Activated CD4-positive, alpha-beta T cell treated with anti-CD3 and anti-CD28 coated beads for 24 hours (primary cell): ENCODE measurements around the gene NRARP.

Source experiments
- DNase-seq, 2 donors: peaks; one replicate each; pipeline ENCODE4 v3.0.0-alpha.2; 2020; ENCODE audit warnings: low read depth in 2 of 2

The NRARP gene

DNA sequence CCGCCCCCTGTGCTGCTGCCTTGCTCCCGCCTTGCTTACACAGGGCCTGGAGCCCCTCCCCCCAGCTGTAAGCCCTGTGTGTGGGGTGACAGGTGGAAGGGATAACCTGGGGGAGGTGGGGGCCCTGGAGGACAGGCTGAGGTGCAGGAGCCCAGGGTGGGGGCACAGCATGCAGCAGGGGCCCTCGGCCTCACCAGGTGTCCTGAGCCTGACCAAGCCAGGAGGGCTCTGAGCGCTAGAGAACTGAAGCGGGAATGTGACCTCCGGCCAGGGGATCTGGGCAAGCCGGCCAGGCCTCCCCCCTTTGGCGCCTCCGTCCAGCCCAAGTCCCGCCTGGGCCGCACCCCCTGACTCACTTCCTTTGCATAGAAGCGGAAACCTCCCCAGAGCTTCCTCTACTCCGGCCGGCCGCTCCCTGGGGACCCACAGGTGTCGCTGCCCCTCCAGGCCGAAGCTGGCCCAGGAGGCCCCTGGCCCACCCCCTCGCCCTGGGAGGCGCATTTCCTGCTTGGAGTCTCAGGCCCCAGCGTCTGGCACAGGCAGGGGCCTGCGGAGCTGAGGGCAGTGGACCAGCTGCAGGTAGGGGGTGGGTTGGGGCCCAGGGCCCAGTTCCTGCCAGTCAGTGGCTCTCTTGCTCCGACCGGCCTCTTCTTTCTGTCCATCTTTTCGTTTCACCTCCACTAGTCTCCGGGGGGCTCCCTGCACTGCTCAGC, 24.6 kb downstream of the NRARP start, which contains the start of gene TOR4A:
TOR4A (plus strand) TSS at position 398 of the 713 bp plus-strand sequence. CDS start 964 bp downstream, outside the sequence.
- no peak for DNase-seq

DNA sequence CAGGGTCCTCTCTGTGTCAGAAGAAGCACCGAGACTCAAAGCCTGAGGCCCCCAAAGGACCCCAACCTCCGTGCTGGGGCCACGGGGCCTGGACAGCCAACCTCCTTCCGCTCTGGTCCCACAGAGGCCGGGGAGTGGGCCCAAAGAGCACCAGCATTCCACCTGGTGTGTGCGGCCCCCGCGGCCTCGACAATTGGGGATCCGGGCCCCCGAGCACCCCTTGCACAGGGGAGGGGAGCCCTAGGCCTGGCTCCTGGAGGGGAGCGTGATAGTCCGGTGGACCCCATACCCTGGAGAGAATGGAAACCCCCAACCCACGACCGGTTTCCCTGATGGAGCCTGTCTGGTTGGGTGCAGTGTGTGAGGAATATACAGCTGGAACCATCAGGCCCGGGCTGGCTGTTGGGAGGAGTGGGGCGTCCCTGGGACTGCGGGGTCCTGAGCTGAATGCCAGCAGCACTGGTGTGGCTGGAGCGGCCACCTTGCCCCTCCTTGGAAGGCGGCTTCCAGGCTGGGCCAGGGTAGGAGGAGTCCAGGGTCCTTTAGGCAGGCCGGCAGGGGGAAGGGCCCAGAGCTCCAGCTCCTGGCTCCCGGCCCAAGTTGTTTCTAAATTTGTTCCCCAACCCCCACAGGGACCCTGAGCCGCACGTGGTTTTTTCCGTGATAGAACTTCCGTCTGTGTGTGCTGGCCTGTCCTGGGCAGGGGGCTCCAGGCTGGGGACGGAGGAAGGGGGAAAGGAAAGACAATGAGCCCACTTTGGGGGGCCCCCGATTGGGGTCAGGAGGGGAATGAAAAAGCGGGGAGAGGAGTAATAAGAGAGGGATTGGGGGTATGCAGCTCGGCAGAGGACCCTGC, 25.4 kb downstream of the NRARP start:
- no peak for DNase-seq

DNA sequence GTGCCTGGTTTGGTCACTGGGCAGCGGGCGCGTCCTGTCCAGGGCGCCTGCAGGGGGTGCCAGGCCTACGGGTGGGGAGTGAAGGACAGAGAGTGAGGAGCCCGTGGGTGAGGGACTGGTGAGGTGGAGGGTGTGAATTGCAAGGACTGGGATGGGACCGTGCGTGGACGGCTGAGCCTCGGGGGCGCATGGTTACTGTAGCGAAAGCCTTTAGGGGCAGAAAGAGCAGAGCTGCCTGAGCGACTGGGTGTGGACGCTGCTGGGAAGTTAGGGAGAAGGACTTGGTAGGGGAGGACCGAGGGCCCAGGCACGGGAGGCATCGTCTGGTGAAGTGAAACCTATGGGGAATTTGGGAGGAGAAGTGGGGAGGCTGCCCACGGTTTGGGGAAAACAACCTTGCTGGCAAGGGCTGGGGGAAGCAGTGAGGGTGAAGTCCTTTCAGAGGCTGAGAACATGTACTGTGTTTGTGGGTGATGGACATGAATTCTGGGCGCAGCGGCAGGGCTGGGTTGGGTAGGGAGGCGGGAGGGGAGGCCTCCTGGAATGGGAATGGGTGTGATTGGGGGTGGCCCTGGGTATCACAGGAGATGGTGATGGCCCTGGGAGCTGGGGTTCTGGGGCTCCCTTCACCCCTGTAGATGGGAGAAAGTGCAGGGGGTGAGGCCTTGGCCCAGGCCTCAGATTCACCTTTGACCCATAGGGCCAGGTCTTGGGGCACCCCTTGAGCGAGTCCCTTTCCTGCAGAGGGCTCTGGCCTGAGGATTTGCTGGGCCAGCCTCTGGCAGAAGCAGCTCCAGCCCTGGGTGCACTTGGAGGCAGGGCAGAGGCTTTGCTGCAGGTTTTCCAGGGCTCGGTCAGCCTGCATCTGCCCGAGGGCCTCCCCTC, 26.2 kb downstream of the NRARP start:
- DNase-seq = no peak

DNA sequence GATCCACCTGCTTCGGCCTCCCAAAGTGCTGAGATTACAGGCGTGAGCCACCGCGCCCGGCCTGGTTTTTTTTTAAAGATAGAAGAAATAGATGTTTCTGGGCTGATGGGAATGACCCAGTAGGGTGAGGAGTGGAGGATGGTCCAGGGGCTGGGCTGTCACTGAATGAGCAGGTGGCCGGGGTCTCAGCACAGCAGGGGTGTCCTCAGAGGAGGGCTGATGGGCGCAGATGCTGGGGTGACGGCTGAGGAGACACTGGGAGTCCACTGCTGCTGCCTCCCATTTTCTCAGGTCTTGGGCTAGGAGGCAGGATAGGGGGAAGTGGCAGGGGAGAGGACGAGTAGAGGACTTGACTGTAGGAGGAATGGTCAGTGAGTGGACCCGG, 26.9 kb downstream of the NRARP start:
- DNase-seq = no peak

DNA sequence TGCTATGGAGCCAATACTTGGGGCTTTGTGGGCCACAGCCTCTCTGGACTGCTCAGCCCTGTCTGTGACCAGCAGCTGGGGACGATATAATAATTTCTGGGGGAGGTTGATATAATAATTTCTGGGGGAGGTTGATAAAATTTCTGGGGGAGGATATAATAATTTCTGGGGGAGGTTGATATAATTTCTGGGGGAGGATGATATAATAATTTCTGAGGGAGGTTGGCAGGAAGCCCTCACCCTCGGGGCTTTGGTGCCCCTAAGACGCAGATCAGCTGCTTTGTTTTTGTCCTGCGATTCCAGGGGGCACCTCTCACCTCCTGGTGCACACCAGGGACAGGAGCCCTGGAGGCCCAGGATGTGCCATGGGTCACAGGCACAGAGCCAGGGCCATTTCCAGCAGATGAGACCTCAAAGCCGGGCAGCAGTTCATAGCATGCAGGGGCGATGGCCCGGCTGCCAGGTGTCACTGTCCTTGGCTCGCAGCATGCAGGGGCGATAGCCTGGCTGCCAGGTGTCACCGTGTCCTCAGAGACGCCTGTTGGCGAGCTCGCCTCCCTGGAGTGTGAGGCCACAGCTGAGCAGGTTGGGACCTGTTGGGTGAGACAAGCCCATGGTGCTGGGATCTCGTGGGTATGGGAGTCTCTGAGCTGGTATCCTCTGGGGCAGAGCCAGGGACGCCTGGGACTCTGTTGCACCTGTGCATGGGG, 28.3 kb downstream of the NRARP start:
- no peak for DNase-seq

DNA sequence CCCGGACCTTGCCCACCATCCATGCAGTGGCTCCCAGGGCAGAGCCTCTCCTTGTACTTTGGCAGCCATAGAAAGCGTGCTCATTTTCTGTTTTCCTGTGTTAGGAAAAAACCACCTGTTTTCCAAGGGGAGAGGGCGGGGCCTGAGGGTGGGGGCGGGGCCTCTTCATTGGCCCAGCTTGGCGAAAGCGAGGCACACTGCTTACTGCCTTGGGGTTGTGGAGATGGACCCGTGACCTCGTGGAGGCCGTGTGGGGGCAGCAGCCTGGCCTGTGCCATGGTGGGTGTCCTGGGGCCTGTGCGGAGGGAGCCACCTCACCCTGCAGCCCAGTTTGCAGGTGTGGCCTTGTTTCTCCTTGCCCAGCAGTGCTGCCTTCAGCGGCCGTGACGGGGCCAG, 29.0 kb downstream of the NRARP start:
- no peak for DNase-seq

DNA sequence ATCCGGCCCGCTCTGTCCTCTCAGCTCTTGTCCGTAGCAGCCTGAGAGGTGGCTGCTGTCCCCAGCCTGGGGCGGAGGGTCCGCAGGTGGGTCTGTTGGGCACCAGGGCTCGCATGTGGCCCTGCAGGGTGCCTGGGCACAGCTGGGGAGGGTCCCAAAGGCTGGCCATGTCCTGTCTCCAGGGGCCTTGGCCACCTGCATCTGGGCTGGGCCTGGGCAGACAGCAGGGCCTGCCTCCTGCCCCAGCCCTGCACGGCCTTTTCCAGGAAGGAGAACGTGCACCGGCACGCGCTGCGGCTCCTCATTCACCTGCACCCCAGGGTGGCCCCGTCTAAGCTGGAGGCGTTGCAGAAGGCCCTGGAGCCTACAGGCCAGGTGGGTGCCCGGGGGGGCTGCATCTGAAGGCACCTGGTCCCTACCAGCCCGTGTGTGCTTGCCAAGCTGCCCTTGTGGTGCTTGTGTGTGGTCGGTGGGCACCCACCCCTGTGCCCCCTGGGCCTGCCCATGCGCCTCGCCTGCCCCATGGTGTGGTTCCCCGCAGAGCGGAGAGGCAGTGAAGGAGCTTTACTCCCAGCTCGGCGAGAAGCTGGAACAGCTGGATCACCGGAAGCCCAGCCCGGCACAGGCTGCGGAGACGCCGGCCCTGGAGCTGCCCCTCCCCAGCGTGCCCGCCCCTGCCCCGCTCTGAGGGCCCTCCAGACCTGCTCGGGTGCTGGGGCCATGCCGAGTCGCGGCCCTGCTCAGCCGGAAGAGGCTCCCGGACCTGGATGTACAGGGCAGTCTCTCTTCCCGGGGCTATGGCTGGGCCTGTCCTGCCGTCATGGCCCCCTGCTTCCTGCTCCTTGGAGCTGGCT, 29.6 kb downstream of the NRARP start:
- DNase-seq = no peak

DNA sequence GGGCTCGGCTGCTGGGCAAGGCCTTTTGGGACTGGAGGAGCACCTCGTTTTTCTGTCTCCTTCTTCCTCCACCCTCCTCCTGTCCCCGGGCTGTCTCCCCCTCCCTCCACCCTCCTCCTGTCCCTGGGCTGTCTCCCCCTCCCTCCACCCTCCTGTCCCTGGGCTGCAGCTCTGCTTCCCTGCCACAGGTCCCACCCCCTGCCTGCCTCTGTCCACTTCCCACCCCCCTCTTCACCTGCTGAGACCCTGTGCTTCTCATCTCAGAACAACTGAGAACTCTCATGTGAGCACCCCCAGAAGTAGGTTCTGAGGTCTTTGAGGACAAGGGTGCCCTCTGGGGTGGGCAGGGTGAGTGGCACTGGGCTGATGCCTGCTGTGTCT, 30.4 kb downstream of the NRARP start:
- no peak for DNase-seq

DNA sequence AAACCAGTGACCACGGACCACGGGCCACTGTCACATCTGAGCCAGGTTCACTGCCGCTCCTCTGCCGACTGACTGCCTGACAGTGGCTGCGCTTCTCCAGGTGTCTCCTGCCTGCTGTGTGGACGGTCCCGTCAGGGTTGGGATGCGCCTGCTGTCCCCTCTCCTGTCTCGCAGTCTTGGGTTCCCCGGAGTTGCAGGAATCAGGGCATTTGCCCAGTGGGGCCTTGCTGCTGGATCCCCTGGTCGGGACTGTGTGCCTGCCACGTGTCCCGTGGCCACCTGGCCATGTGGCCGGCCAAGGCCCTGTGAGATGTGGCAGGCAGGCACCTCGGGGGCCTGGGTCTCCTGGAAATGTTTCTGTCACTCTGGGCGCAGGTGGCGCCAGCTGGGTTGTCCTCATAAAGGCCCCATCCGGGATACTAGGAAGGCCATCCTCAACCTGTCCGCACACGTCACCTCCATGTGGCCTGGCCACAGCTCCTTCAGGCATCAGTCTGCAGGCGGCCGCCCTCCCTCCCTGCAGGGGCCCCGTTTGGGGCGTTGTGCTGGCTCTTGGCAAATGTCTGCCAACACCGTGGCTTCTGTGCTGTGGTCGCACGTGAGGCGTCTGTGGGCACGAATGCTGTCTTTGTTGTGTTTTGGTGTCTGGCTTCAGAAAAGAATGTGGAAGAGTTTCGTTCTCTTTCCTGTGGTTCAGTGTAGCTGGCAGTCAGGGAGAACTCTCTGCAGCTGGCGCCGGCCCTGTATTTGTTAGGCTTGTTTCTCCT, 31.0 kb downstream of the NRARP start:
- no peak for DNase-seq

DNA sequence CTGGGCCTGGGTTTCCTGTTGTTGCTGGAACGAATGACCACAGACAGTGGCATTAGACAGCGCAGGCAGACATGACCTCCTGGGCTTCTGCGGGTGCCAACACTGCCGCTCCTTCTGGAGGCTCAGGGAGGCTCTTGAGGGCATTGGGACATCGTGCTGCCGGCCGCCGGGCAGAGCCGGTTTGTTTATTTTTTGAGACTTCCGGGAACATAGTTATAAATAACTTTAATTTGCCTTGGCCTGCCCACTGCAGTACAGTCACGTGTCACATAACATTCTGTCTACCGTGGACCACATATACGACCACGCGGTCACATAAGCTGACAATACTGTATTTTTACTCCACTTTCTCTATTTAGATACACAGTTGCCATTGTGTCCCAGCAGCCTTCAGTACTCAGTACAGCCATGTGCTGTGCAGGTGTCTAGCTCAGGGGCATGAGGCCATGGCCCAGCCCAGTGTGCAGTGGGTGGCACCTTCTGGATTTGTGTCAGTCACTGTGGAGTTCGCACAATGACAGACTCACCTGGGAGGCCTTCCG, 32.8 kb downstream of the NRARP start:
- DNase-seq = no peak

DNA sequence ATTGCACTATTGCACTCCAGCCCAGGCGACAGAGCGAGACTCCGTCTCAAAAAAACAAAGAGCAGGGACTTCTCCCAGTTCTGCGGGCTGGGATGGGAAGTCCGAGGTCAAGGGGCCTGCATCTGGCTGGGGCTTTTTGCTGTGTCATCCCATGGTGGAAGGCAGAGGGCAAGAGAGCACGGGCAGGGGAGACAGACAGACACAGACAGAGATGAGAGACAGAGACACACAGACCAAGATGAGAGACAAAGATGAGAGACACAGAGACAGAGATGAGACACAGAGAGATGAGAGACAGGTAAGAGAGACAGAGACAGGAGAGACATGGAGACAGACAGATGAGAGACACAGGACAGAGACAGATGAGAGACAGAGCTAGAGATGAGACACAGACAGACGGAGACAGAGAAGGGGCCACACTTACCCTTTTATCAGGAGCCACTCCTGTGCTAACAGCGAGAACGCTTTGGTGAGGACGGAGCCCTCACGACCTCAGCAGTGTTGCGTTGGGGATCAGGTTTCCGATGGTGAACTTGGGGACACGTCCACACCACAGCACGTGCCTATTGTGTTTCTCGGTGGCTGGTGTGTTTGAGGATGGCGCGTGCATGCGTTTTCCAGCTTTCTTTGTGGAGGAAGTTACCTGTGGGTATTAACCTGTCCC, 33.4 kb downstream of the NRARP start:
- DNase-seq = no peak

DNA sequence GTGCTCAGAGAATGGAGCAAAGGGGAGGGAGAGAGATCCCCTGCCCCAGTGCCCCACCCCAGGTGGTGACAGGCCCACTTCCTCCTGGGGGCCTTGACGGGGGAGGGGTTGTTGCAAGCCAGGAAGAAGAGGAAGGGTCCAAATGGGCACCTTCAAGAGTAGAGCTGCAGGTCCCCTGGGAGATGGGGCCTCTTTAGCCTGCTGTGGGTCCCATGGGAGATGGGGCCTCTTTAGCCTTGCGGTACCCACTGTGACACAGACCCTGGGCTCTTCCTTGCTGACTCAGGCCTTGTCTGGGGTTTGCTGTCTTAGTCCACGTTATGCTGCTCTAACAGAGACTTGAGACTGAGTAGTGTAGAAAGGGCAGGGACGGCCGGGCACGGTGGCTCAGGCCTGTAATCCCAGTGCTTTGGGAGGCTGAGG, 34.1 kb downstream of the NRARP start:
- no peak for DNase-seq

DNA sequence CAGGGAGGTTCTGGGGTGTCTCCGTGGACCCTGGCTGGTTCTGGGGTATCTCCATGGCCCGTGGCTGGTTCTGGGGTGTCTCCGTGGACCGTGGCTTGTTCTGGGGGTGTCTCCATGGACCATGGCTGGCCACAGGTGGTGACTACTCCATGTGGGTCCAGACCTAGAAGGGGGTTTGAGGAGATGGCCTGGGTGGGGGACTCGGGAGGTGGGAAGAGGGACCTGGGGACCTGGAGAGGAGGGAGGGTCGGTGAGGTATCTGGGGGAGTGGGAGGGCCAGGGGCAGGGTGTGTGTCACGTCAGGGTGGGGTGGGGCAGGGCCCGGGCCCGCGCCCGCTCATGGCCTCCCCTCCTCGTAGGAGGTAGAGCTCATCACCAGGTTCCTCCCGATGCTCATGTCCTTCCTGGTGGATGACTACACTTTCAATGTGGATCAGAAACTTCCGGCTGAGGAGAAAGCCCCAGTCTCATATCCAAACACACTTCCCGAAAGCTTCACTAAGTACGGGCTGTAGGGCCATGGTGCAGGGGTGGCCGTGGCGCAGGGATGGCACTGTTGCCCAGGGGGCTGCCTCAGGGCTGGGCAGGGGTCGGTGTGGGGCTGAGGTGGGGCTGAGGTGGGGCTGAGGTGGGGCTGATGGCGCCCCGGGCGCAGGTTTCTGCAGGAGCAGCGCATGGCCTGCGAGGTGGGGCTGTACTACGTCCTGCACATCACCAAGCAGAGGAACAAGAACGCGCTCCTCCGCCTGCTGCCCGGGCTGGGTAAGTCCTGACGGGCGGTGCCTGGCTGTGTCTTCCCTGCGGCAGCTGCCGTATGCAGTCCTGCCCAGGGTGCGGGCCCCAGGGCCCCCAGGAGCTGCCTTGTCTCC, 35.3 kb downstream of the NRARP start:
- no peak for DNase-seq

DNA sequence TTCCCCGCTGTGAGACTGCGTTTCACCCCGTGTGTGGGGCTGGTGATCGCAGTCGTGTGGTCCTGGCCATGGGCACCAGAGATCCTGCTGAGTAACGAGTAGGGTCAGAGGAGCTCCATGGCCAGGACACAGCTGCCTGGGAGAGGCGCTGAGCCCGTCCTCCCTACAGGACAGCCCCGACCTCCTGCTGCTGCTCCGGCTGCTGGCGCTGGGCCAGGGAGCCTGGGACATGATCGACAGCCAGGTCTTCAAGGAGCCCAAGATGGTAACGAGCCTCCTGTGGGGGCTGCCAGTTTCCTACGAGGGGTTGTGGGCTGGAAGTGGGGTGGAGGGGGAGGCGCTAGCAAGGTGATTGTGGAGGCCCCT, 35.9 kb downstream of the NRARP start:
- no peak for DNase-seq

DNA sequence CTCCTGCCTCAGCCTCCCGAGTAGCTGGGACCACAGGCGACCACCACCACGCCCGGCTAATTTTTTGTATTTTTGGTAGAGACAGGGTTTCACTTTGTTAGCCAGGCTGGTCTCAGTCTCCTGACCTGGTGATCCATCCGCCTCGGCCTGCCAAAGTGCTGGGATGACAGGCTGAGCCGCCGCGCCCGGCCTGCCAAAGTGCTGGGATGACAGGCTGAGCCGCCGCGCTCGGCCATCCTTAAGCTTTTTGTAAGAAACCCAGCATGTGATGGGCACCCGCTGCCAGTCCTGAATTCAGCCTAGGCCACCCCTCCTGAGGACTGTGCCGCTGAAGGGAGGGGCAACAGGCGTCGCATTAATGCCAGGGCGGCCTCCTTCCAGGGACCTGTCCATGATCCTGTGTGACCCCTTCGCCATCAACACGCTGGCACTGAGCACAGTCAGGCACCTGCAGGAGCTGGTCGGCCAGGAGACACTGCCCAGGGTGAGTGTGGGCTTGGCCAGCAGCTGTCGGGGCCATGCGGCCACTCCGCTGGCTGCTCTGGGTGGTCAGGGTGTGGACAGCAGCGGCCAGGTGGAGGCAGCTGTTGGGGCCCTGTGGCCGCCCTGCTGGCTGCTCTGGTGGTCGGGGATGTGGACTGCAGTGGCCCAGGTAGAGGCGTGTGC, 36.4 kb downstream of the NRARP start:
- no peak for DNase-seq

DNA sequence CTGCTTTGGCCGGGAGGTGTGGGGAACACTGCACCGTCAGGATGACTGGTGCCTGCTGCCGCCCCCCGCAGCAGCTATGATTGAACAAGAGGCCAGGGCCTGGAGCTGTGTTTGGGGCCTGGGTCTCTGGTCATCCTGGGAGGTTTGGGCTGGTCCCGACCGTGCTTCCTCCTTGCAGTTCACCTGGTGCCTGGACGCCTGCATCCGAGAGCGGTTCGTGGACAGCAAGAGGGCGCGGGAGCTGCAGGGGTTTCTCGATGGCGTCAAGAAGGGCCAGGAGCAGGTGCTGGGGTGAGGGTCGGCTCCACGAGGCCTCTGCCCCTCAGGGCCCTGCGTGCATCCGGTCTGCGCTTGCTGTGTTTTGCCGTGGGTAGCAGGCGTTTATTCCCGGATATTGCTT, 38.0 kb downstream of the NRARP start:
- DNase-seq = no peak

DNA sequence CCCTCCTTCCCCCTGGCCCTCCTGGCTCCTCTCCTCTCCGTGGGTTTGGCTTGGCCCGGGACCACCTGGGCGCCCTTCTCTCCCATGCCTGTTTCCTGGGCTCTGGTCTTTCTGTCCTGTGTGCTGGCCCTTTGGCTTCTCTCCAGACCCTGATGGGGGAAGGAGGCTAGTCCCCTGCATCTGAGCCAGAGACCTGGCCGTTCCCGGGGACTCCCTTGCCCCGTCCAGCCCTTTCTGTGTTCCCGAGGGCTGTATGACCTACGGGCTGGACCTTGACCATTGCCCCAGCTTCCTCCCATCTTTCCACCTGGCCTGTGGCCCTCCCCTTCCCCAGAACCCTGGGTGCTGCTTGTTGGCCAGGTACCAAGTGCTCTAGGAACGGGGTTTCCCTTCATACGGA, 38.6 kb downstream of the NRARP start:
- DNase-seq = no peak

DNA sequence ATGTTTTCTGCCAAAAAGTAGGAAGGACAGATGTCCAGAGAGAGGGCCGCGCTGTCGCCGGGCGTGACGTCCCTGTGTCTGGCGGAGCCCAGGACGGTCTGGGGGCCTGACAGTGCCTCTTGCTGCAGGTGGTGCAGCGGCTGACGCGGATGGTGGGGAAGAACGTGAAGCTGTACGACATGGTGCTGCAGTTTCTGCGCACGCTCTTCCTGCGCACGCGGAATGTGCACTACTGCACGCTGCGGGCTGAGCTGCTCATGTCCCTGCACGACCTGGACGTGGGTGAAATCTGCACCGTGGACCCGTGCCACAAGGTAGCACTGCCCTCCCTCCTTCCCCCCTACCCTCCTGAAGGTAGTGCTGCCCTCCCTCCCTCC, 39.2 kb downstream of the NRARP start:
- DNase-seq = no peak
